GM12801 (cell line): ENCODE measurements around the gene RASL10A.

Source experiments
- CTCF ChIP-seq: IDR thresholded peaks from one replicate; pipeline ENCODE4 v1.5.1; 2011; ENCODE audit warnings: control low read depth; ENCODE audit not compliant: insufficient read length; ENCODE audit errors: extremely low read depth

The RASL10A gene

DNA sequence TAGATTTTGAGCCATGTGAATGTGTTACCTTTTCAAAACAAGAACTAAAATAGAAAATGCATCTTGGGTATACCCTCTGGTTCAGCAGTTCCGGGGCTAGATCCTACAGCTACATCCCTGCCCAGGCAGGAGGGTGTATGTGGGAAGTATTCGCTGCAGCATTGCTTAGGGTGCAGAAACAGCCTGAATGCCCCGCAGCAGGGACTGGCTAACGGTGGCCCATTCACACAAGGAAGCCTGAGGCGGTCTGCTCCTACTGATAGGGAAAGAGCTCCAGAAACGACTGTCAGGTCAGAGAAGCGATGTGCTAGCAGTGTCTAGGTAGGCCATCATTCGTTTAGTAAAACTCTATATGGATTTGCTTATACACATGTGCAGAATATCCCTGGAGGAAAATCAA is 9.9 kb upstream of the RASL10A start:
- no peak for TF ChIP-seq CTCF

- TF ChIP-seq CTCF = no peak
Measured at GRCh38 chr22:29323641-29324040, 8.1 kb upstream of the RASL10A start.

DNA sequence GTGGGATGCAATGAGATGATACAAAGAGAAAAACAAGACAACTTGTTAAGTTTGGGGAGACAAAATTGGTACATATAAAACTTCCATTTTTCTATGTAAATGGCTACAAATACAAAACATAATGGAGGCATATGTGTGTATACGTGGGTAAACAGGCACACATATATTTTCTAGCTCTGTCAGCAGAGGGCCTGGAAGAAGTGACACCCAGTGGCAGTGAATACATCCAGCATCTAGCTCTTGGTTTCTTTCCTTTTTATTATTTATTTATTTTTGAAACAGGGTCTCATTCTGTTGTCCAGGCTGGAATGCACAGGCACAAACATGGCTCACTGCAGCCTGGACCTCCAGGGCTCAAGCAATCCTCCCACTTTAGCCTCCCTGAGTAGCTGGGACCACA is 5.0 kb upstream of the RASL10A start:
- TF ChIP-seq CTCF = no peak

DNA sequence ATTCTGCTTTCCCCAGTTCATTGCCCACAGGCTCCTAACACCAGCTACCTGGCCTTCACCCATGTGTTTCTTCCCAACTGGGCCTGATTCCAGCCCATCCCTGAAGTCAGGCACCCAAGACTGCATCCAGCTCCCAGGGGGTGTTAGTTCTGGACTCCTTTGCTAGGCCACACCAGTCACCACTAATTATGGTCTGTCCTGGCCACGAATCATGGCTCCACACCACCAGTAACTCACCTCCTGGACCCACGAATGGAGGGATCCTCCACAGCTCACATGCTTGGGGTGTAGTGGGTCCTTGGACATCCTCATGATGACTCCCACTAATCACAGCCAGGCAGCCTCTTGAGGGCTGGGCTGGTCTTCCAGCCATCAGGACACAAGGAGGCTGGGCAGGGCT is 3.6 kb upstream of the RASL10A start:
- no peak for TF ChIP-seq CTCF

DNA sequence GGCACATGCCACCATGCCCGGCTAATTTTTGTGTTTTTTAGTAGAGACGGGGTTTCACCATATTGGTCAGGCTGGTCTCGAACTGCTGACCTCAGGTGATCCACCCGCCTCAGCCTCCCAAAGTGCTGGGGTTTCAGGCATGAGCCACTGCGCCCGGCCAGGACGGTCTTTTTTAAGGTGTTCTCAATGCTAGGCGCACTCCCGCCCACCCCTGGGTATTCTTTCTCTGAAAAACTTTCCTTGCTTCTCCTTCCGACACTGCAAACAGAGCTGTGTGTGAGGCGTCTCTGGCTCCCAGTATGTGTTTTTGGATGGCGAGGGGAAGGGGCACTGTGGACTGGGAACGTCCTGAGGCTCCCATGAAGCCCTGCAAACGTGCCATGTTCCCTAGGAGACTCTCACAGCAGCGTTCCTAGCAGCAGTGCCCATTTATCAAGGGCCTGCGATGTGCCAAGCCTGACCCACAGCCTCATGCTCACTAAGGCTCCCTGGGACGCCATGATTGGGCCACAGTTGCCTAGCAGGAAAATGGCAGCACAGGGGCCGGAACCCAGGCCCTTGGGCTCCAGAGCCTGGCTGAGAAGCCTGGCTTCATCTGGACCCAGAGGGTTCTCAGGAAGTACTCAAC is 2.4 kb upstream of the RASL10A start:
- no peak for TF ChIP-seq CTCF

- TF ChIP-seq CTCF = no peak
Measured at GRCh38 chr22:29316141-29316828, 788 bp upstream of the RASL10A start.

DNA sequence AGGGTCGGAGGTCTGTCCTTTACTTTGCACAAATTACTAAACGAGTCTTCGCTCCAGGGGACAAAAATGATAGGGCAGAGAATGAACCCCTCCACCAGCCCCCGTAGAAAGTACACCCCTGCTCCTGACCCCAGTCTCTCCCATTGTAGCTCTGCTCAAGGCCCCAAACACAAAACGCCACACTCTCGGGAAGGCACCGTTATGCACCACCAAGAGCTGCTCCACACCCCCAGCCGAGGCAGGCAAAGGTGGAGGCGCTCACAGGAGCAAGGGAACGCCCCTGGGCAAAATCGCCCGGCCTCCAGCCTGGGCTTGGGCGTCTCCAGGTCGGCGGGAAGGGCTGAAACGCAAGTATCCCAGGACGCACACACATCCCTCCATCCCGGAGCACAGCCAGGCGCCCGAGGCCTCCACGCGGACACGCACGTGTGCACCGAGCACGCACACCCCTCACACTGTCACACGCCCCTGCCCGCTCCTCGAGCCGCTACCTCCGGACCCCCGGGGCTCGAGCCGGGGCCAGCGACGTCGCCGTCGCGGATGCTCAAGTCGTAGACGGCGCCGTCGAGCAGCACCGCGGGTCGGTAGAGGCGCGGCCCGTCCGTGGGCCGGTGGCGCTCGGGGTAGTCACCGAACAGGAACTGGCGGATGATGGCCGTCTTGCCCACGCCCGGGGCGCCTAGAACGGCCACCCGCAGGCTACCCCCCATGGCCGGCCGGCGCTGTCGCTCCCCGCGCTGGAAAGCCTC is 786 bp downstream of the RASL10A start:
- no peak for TF ChIP-seq CTCF
